GM12878 (cell line): ENCODE measurements around the gene RPS6KA2. TPM values are rescaled to one million over a fixed set of nuclear protein-coding genes. Genes with fewer than 3 reads are reported as not detected.

Experiments used
- ATAC-seq: fragments of 200-7000 bp; cut with Tn5 transposase; 3 replicates; pipeline ENCODE4 v1.9.1; 2020; ENCODE audit warnings: mild to moderate bottlenecking, moderate library complexity
- BruUV-seq: library from RNA; stranded (reverse); fragments of 400-500 nt; replicated peaks from 2 replicates; lab custom pipeline; 2021; lab: Mats Ljungman, UMichigan
- CTCF ChIA-PET: fragments of 300-600 bp; sonication (Branson Sonifier 250); formaldehyde crosslinking; extraction: SDS; loops from one replicate; lab custom pipeline; 2021; ENCODE audit warnings: inconsistent platforms; lab: Yijun Ruan, JAX
- POLR2A ChIA-PET: fragments of 350-600 bp; formaldehyde crosslinking; extraction: SDS; loops from one replicate; lab custom pipeline; 2021; ENCODE audit warnings: inconsistent platforms; lab: Charles Lee
- RAD21 ChIA-PET: fragments of 300-600 bp; sonication (Branson Sonifier 250); formaldehyde crosslinking; loops from one replicate; lab custom pipeline; 2023; ENCODE audit warnings: antibody characterized with exemption; ENCODE audit not compliant: unreplicated experiment; lab: Charles Lee
- SMC1A ChIA-PET: fragments of 300-600 bp; sonication (Branson Sonifier 250); formaldehyde crosslinking; loops from one replicate; lab custom pipeline; 2023; ENCODE audit not compliant: unreplicated experiment, uncharacterized antibody; lab: Charles Lee
- DNase-seq: peaks from one replicate; pipeline ENCODE4 v3.0.0-alpha.2; 2011; ENCODE audit warnings: low read depth, low spot score
- FAIRE-seq: peaks from 3 replicates; lab custom pipeline; 2011; peaks lifted over from hg19 to GRCh38; lab: Jason Lieb, UNC
- H2AFZ ChIP-seq: 2 replicates; pipeline ENCODE4 v1.6.0; 2011; ENCODE audit warnings: low read depth, low read length, control low read depth; ENCODE audit not compliant: control insufficient read depth
- H3K27ac ChIP-seq: 2 replicates; pipeline ENCODE4 v1.5.1; 2011; ENCODE audit warnings: control low read depth; ENCODE audit not compliant: control insufficient read depth, insufficient read depth
- H3K27me3 ChIP-seq, 2 experiments: replicated peaks in 1 of 2; 2 replicates each; pipeline versions ENCODE4 v1.6.0 to v1.6.1; 2011; ENCODE audit warnings: low read length in 1 of 2; ENCODE audit not compliant: control insufficient read depth in 2 of 2, insufficient read depth in 2 of 2
- H3K36me3 ChIP-seq, 2 experiments: 2 replicates each; pipeline ENCODE4 v1.5.1; 2011; ENCODE audit warnings: low read length in 1 of 2; ENCODE audit not compliant: control insufficient read depth in 2 of 2, insufficient read depth in 2 of 2
- H3K4me1 ChIP-seq: 2 replicates; pipeline ENCODE4 v1.6.1; 2011; ENCODE audit warnings: mild to moderate bottlenecking, low read length, moderate library complexity, mixed read lengths; ENCODE audit not compliant: control insufficient read depth, insufficient read depth
- H3K4me2 ChIP-seq: 2 replicates; pipeline ENCODE4 v1.6.0; 2011; ENCODE audit warnings: control low read depth; ENCODE audit not compliant: control insufficient read depth, insufficient read depth
- H3K4me3 ChIP-seq: fragments of 200-600 bp; sonication (generic); 2 replicates; pipeline ENCODE4 v1.5.1; 2016
- H3K79me2 ChIP-seq: 2 replicates; pipeline ENCODE4 v1.6.0; 2011; ENCODE audit warnings: low read length; ENCODE audit not compliant: control insufficient read depth, insufficient read depth
- H3K9ac ChIP-seq: 2 replicates; pipeline ENCODE4 v1.8.0; 2011; ENCODE audit warnings: low read length, control low read depth, mixed read lengths; ENCODE audit not compliant: control insufficient read depth, insufficient read depth
- H3K9me3 ChIP-seq: replicated peaks from 3 replicates; pipeline ENCODE4 v1.5.1; 2011; ENCODE audit warnings: mild to moderate bottlenecking, low read length; ENCODE audit not compliant: control insufficient read depth, insufficient read depth
- H4K20me1 ChIP-seq: 2 replicates; pipeline ENCODE4 v1.6.0; 2011; ENCODE audit not compliant: control insufficient read depth, insufficient read depth
- CBX3 ChIP-seq: fragments of 200-600 bp; sonication (generic); IDR thresholded peaks from 2 replicates; pipeline ENCODE4 v1.6.1; 2016; ENCODE audit warnings: low read depth, borderline replicate concordance
- HCFC1 ChIP-seq: fragments of 150-350 bp; IDR thresholded peaks from 2 replicates; pipeline ENCODE4 v1.6.1; 2014; ENCODE audit warnings: low read length
- IRF4 ChIP-seq: IDR thresholded peaks from 2 replicates; pipeline ENCODE4 v1.6.1; 2011; ENCODE audit warnings: low read depth, low read length
- KAT2A ChIP-seq: conservative IDR thresholded peaks from 2 replicates; pipeline ENCODE4 v1.6.1; 2011; ENCODE audit warnings: low read depth, low read length; ENCODE audit not compliant: control insufficient read depth
- MYC ChIP-seq: IDR thresholded peaks from 2 replicates; pipeline ENCODE4 v1.6.1; 2011; ENCODE audit warnings: mild to moderate bottlenecking, low read length, moderate library complexity, inconsistent platforms; ENCODE audit not compliant: insufficient read depth, insufficient replicate concordance, insufficient read length, severe bottlenecking
- NBN ChIP-seq: fragments of 450-650 bp; IDR thresholded peaks from 2 replicates; pipeline ENCODE4 v1.6.1; 2016
- RELA ChIP-seq: fragments of 450-650 bp; IDR thresholded peaks from 2 replicates; pipeline ENCODE4 v1.8.0; 2014; ENCODE audit warnings: borderline replicate concordance; ENCODE audit not compliant: partially characterized antibody
- TAF1 ChIP-seq: IDR thresholded peaks from 2 replicates; pipeline ENCODE4 v1.6.1; 2011; ENCODE audit warnings: mild to moderate bottlenecking, low read depth, low read length, borderline replicate concordance
- ZBED1 ChIP-seq: IDR thresholded peaks from 2 replicates; pipeline ENCODE4 v1.6.1; 2016; ENCODE audit warnings: borderline replicate concordance
- ZNF207 ChIP-seq: fragments of 450-650 bp; IDR thresholded peaks from 2 replicates; pipeline ENCODE4 v1.6.1; 2014; ENCODE audit warnings: antibody characterized with exemption, mild to moderate bottlenecking, borderline replicate concordance
- WGBS: methylation state at CpG from one replicate; pipeline ENCODE4 v1.1.6; 2016; ENCODE audit warnings: low lambda C conversion rate; ENCODE audit not compliant: insufficient replicate concordance, insufficient coverage; ENCODE audit errors: missing lambda C conversion rate; 5-methylcytosine and 5-hydroxymethylcytosine counted together
- in situ Hi-C: fragments of 300-500 bp; cut with MboI; formaldehyde crosslinking; loops from 9 replicates; pipeline ENCODE4 v1.14.3; 2018; ENCODE audit warnings: mixed read lengths
- intact Hi-C: fragments of 100-400 bp; cut with micrococcal nuclease; formaldehyde crosslinking; loops from one replicate; pipeline ENCODE4 v1.14.2; 2022; ENCODE audit not compliant: unreplicated experiment
- polyA plus RNA-seq, 11 experiments: library from polyadenylated mRNA; depleted of rRNA in 4 of 11; unstranded in 6 of 11; stranded (reverse) in 5 of 11; fragments of >200 nt; fragmentation: Nextera tagmentation in 4 of 11; fragmentation: Illumina TruSeq in 1 of 11; extraction: Ambion mirVana in 4 of 11; extraction: Trizol in 1 of 11; gene quantifications; 1 replicate in 1 of 11; 2 replicates in 10 of 11; pipeline versions ENCODE4 v1.2.1 to v1.2.3, GENCODE V29; 2011 to 2016; ENCODE audit warnings: inconsistent platforms in 2 of 11, missing spikeins in 2 of 11, low read depth in 1 of 11
- total RNA-seq, 4 experiments: library from RNA; depleted of rRNA in 3 of 4; stranded (reverse); fragments of >200 nt in 3 of 4; fragmentation: Illumina TruSeq in 1 of 4; extraction: Trizol in 1 of 4; gene quantifications; 2 replicates each; pipeline versions ENCODE4 v1.2.1 to v1.2.3, GENCODE V29; 2013 to 2021
- TF ChIP-seq, protein P1 (sequence below): fragments of 450-650 bp; formaldehyde crosslinking; IDR thresholded peaks from 2 replicates; pipeline ENCODE4 v1.5.0; 2022; ENCODE audit warnings: mild to moderate bottlenecking, missing genetic modification characterization
- TF ChIP-seq, protein P2 (sequence below): fragments of 450-650 bp; IDR thresholded peaks from 2 replicates; pipeline ENCODE4 v1.6.1; 2017; ENCODE audit warnings: mild to moderate bottlenecking, moderate library complexity

The RPS6KA2 gene
- total and polyA plus RNA-seq, 10 of the 15 experiments (the other 5 are each of a cell fraction or from before 2014, with no cell fraction given) = 0.02 to 1.0 (median 0.22) TPM; not detected in 1

DNA sequence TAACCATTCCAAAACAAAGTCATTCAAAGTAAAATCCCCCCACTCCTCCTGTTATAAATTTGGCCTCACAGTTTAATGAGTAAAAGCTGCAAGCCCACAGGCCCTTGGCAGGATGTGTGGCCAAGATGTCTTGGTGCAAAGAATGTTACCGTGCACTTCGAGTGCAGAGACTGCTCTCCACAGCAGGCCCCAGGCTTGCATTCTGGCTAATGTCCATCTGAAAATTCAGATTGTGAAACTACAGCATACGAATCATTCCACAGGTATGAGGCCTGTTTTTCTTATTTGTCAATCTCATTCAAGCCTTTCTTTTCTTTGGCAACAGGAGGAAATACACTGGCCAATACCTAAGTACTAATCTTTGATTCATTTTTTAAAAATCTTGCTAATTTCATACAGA is 7.1 kb downstream of the RPS6KA2 start:
- no peak overlapping the region for H3K9ac ChIP-seq
- intact Hi-C loops = no loop called here
- TF ChIP-seq KAT2A = no peak
- no peak for TF ChIP-seq HCFC1
- TF ChIP-seq NBN = no peak
- TF ChIP-seq RELA = no peak
- no peak for TF ChIP-seq ZNF207
- no peak for TF ChIP-seq MYC
- TF ChIP-seq TAF1 = no peak
- no peak for TF ChIP-seq IRF4
- TF ChIP-seq, protein P1, sequence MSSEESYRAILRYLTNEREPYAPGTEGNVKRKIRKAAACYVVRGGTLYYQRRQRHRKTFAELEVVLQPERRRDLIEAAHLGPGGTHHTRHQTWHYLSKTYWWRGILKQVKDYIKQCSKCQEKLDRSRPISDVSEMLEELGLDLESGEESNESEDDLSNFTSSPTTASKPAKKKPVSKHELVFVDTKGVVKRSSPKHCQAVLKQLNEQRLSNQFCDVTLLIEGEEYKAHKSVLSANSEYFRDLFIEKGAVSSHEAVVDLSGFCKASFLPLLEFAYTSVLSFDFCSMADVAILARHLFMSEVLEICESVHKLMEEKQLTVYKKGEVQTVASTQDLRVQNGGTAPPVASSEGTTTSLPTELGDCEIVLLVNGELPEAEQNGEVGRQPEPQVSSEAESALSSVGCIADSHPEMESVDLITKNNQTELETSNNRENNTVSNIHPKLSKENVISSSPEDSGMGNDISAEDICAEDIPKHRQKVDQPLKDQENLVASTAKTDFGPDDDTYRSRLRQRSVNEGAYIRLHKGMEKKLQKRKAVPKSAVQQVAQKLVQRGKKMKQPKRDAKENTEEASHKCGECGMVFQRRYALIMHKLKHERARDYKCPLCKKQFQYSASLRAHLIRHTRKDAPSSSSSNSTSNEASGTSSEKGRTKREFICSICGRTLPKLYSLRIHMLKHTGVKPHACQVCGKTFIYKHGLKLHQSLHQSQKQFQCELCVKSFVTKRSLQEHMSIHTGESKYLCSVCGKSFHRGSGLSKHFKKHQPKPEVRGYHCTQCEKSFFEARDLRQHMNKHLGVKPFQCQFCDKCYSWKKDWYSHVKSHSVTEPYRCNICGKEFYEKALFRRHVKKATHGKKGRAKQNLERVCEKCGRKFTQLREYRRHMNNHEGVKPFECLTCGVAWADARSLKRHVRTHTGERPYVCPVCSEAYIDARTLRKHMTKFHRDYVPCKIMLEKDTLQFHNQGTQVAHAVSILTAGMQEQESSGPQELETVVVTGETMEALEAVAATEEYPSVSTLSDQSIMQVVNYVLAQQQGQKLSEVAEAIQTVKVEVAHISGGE = no peak
- no peak for TF ChIP-seq CBX3
- TF ChIP-seq, protein P2, sequence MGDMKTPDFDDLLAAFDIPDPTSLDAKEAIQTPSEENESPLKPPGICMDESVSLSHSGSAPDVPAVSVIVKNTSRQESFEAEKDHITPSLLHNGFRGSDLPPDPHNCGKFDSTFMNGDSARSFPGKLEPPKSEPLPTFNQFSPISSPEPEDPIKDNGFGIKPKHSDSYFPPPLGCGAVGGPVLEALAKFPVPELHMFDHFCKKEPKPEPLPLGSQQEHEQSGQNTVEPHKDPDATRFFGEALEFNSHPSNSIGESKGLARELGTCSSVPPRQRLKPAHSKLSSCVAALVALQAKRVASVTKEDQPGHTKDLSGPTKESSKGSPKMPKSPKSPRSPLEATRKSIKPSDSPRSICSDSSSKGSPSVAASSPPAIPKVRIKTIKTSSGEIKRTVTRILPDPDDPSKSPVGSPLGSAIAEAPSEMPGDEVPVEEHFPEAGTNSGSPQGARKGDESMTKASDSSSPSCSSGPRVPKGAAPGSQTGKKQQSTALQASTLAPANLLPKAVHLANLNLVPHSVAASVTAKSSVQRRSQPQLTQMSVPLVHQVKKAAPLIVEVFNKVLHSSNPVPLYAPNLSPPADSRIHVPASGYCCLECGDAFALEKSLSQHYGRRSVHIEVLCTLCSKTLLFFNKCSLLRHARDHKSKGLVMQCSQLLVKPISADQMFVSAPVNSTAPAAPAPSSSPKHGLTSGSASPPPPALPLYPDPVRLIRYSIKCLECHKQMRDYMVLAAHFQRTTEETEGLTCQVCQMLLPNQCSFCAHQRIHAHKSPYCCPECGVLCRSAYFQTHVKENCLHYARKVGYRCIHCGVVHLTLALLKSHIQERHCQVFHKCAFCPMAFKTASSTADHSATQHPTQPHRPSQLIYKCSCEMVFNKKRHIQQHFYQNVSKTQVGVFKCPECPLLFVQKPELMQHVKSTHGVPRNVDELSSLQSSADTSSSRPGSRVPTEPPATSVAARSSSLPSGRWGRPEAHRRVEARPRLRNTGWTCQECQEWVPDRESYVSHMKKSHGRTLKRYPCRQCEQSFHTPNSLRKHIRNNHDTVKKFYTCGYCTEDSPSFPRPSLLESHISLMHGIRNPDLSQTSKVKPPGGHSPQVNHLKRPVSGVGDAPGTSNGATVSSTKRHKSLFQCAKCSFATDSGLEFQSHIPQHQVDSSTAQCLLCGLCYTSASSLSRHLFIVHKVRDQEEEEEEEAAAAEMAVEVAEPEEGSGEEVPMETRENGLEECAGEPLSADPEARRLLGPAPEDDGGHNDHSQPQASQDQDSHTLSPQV = no peak
- no peak for TF ChIP-seq ZBED1
- TF ChIP-seq, all 136 proteins: peak for 0
- Histone ChIP-seq H4K20me1 (no peaks in the 10 kb centered on the region; the same call in 1 of the 2 replicates), H3K27me3 (no peaks in the 10 kb centered on the region; a peak in 2 of 4 replicates), H2AFZ (no peak overlapping the region), H3K9me3 (no peaks in the 10 kb centered on the region), H3K4me2 (no peak overlapping the region), H3K36me3 (no peaks in the 10 kb centered on the region), H3K79me2 (no peaks in the 10 kb centered on the region; the same call in 1 of the 2 replicates), H3K27ac (no peak overlapping the region), H3K4me1 (no peaks in the 10 kb centered on the region), H3K4me3 (no peak overlapping the region)
- FAIRE-seq (no peak), DNase-seq (no peak), ATAC-seq (no peak)
- ChIA-PET SMC1A (no interaction called here), CTCF (no interaction called here), RAD21 (no interaction called here), POLR2A (no interaction called here)
- BruUV-seq = no TSS peak
- in situ Hi-C loops = no loop called here
- 69% methylated on average over 3 of the region's 3 CpGs for WGBS
